Spleen (tissue), 11 donors: ENCODE results near the gene TNFSF15. TPM values are rescaled to one million over a fixed set of nuclear protein-coding genes. Genes with fewer than 3 reads are reported as not detected.
A peak's percentile ranks its signal among the peaks of the same experiment; 100 is the strongest.

ENCODE experiments used
- DNase-seq: peaks from one replicate; pipeline ENCODE4 v3.0.0-alpha.2; 2020
- H3K27ac ChIP-seq, 8 donors: fragments of 200-600 bp; sonication (generic) in 7 of 8; 1 replicate in 4 of 8; 2 replicates in 4 of 8; pipeline versions ENCODE4 v1.5.0 to v1.8.0; 2016 to 2021; ENCODE audit warnings: inconsistent platforms in 4 of 8, mild to moderate bottlenecking in 4 of 8, moderate library complexity in 1 of 8
- H3K27me3 ChIP-seq, 7 donors: fragments of 200-600 bp; sonication (generic) in 6 of 7; replicated peaks in 1 of 7; 1 replicate in 4 of 7; 2 replicates in 3 of 7; pipeline versions ENCODE4 v1.5.0 to v1.8.0; 2016 to 2021; ENCODE audit warnings: inconsistent platforms in 3 of 7, mild to moderate bottlenecking in 1 of 7
- H3K36me3 ChIP-seq, 6 donors: fragments of 200-600 bp; sonication (generic) in 5 of 6; 1 replicate in 4 of 6; 2 replicates in 2 of 6; pipeline versions ENCODE4 v1.5.0 to v1.8.0; 2016 to 2021; ENCODE audit warnings: inconsistent platforms in 2 of 6
- H3K4me1 ChIP-seq, 6 donors: fragments of 200-600 bp; sonication (generic) in 5 of 6; 1 replicate in 3 of 6; 2 replicates in 3 of 6; pipeline versions ENCODE4 v1.5.0 to v1.8.0; 2016 to 2021; ENCODE audit warnings: inconsistent platforms in 3 of 6
- H3K4me3 ChIP-seq, 8 donors: fragments of 200-600 bp; sonication (generic) in 7 of 8; 1 replicate in 4 of 8; 2 replicates in 4 of 8; pipeline versions ENCODE4 v1.5.0 to v1.8.0; 2016 to 2021; ENCODE audit warnings: inconsistent platforms in 4 of 8, mild to moderate bottlenecking in 4 of 8, moderate library complexity in 2 of 8
- H3K9me3 ChIP-seq, 8 donors: fragments of 200-600 bp; sonication (generic) in 7 of 8; 1 replicate in 4 of 8; 2 replicates in 4 of 8; pipeline versions ENCODE4 v1.5.0 to v1.8.0; 2016 to 2021; ENCODE audit warnings: inconsistent platforms in 4 of 8
- CTCF ChIP-seq, 11 experiments: fragments of 200-600 bp in 7 of 11; fragments of 450-650 bp in 4 of 11; sonication (generic) in 4 of 11; IDR thresholded peaks in 8 of 11; conservative IDR thresholded peaks in 3 of 11; 1 replicate in 7 of 11; 2 replicates in 4 of 11; pipeline versions ENCODE4 v1.4.0 to v1.8.0; 2016 to 2021; ENCODE audit warnings: antibody characterized with exemption in 11 of 11, inconsistent platforms in 4 of 11, mild to moderate bottlenecking in 1 of 11
- POLR2A ChIP-seq, 3 donors: fragments of 450-650 bp; IDR thresholded peaks; one replicate each; pipeline ENCODE4 v1.5.1; 2017; ENCODE audit warnings: antibody characterized with exemption in 3 of 3, mild to moderate bottlenecking in 1 of 3
- POLR2AphosphoS5 ChIP-seq, 3 donors: sonication (generic); formaldehyde crosslinking; IDR thresholded peaks; one replicate each; pipeline ENCODE4 v1.5.1; 2017; ENCODE audit warnings: antibody characterized with exemption in 3 of 3
- WGBS, 5 donors: extraction: QIAGEN DNeasy Blood & Tissue Kit in 3 of 5; methylation state at CpG; one replicate each; pipeline versions ENCODE4 v1.1.5 to v1.1.7; 2013 to 2018; 5-methylcytosine and 5-hydroxymethylcytosine counted together
- intact Hi-C: fragments of 100-400 bp; cut with DNase I; formaldehyde crosslinking; loops from one replicate; pipeline ENCODE4 v1.15.0; 2023; ENCODE audit warnings: low total_unique reads
- polyA plus RNA-seq, 3 donors: library from polyadenylated mRNA; stranded (reverse); fragments of 200-250 nt; gene quantifications; one replicate each; pipeline ENCODE4 v1.2.1, GENCODE V29; 2013
- total RNA-seq, 7 donors: library from RNA; depleted of rRNA in 3 of 7; stranded (reverse); fragments of >200 nt in 3 of 7; fragmentation: NEBNext Ultra II Directional in 4 of 7; extraction: Animal tissue kit (Norgen Biotek cat#: 25700) in 4 of 7; gene quantifications; one replicate each; pipeline versions ENCODE4 v1.1.0 to v1.2.1, GENCODE V29; 2016 to 2021
- donor health status: healthy with polysubstance abuse.
- donor health status: DM: no; HTN: no; CAD: no; lungs with moderate emphysema.
- donor health status: DM: no; HTN: no; CAD: no.
- donor health status: Bipolar disorder and iron deficiency.
- donor health status: healthy.
- donor health status: DM: no; HTN: no; CAD: no.
- donor health status: DM: yes; HTN: yes; CAD: no.

TNFSF15 gene
- total and polyA plus RNA-seq, 10 donors: 0.22 to 1.8 (median 0.60) TPM

- intact Hi-C loops: no loop called here
- no peaks in the 10 kb centered on the region for H3K36me3 ChIP-seq
These were observed 5.5 kb upstream of the TNFSF15 start for GRCh38 chr9:114811301-114811700.

GRCh38 chr9:114810614-114811013 is 4.8 kb upstream of the TNFSF15 start:
- H3K4me3 ChIP-seq: no peak overlapping the region
- H3K27me3 ChIP-seq: no peaks in the 10 kb centered on the region
- no peak for DNase-seq
- no peak overlapping the region for H3K27ac ChIP-seq
- H3K36me3 ChIP-seq: no peaks in the 10 kb centered on the region
- peaks cover 14 to 28% (median 19%) of the 10 kb centered on the region in 6 donors for H3K4me1 ChIP-seq
- WGBS, 5 donors: 87 to 97% (median 91%) methylated on average over 3 of the region's 3 CpGs
- TF ChIP-seq POLR2A (IDR thresholded peaks at IDR 0.05) (no peak), CTCF (IDR thresholded peaks at IDR 0.05 in 8 of 11, conservative IDR thresholded peaks at IDR 0.05 in 3 of 11) (no peak), POLR2AphosphoS5 (IDR thresholded peaks at IDR 0.05) (no peak)
- peaks cover 0 to 4% (median 0%) of the 10 kb centered on the region in 8 donors for H3K9me3 ChIP-seq
- intact Hi-C loops: no loop called here

More at GRCh38 chr9:114811301-114811700, 5.5 kb upstream of the TNFSF15 start:
- Histone ChIP-seq H3K27me3 (no peaks in the 10 kb centered on the region), H3K4me1 (peaks cover 9 to 21% (median 12%) of the 10 kb centered on the region in 6 donors), H3K9me3 (peaks cover 0 to 4% (median 0%) of the 10 kb centered on the region in 8 donors), H3K27ac (no peak overlapping the region), H3K4me3 (no peak overlapping the region)
- no peak for DNase-seq
- 78 to 95% (median 91%) methylated on average over 4 of the region's 4 CpGs for WGBS, 5 donors
- no peak for TF ChIP-seq CTCF (IDR thresholded peaks at IDR 0.05 in 8 of 11, conservative IDR thresholded peaks at IDR 0.05 in 3 of 11)
- no peak for TF ChIP-seq POLR2AphosphoS5 (IDR thresholded peaks at IDR 0.05)
- no peak for TF ChIP-seq POLR2A (IDR thresholded peaks at IDR 0.05)

- DNase-seq: no peak
- TF ChIP-seq CTCF (IDR thresholded peaks at IDR 0.05 in 8 of 11, conservative IDR thresholded peaks at IDR 0.05 in 3 of 11) (no peak), POLR2A (IDR thresholded peaks at IDR 0.05) (no peak), POLR2AphosphoS5 (IDR thresholded peaks at IDR 0.05) (no peak)
- peak overlapping the region in 3 of 8 donors; percentile 12 to 64 (median 55) for H3K27ac ChIP-seq
- H3K27me3 ChIP-seq: no peaks in the 10 kb centered on the region
- peaks cover 20 to 45% (median 29%) of the 10 kb centered on the region in 6 donors for H3K4me1 ChIP-seq
- no peaks in the 10 kb centered on the region for H3K9me3 ChIP-seq
- peak overlapping the region in 3 of 8 donors; percentile 7 to 45 (median 21) for H3K4me3 ChIP-seq
- 33 to 48% (median 41%) methylated on average over 2 of the region's 2 CpGs for WGBS, 5 donors
- H3K36me3 ChIP-seq: no peaks in the 10 kb centered on the region
- intact Hi-C loops: no loop called here
These were observed 674 bp upstream of the TNFSF15 start for GRCh38 chr9:114806526-114806900.

- intact Hi-C loops: no loop called here
- WGBS, 5 donors: 57 to 83% (median 68%) methylated on average over 5 of the region's 5 CpGs
- no peak for DNase-seq
These were observed 1.3 kb downstream of the TNFSF15 start for GRCh38 chr9:114804505-114804904.

More at GRCh38 chr9:114804505-114804904, 1.3 kb downstream of the TNFSF15 start:
- peaks cover 23 to 50% (median 30%) of the 10 kb centered on the region in 6 donors for H3K4me1 ChIP-seq
- H3K36me3 ChIP-seq: no peaks in the 10 kb centered on the region
- TF ChIP-seq POLR2AphosphoS5 (IDR thresholded peaks at IDR 0.05): peak in 1 of 3 donors; percentile 31
- no peak for TF ChIP-seq POLR2A (IDR thresholded peaks at IDR 0.05)
- no peak for TF ChIP-seq CTCF (IDR thresholded peaks at IDR 0.05 in 8 of 11, conservative IDR thresholded peaks at IDR 0.05 in 3 of 11)
- no peaks in the 10 kb centered on the region for H3K9me3 ChIP-seq
- H3K4me3 ChIP-seq: no peak overlapping the region
- H3K27ac ChIP-seq: peak overlapping the region in 2 of 8 donors; percentile 9 to 32
- no peaks in the 10 kb centered on the region for H3K27me3 ChIP-seq
